HG03175 (cell line): ENCODE data around the gene ZAR1.
"Not testable (repeated sequence)": the region's sequence is repeated elsewhere in the genome, so short reads cannot be mapped to it uniquely, and the experiment has no call there.

Experiments
- ATAC-seq: cut with Tn5 transposase; IDR thresholded peaks from one replicate; pipeline ENCODE4 v1.9.1; 2021; ENCODE audit warnings: mild to moderate bottlenecking, moderate library complexity; ENCODE audit not compliant: unreplicated experiment

Gene ZAR1

GRCh38 chr4:48490012-48490679, at the start of gene ZAR1:
Gene ZAR1, plus strand, starts transcription at chr4:48490252. Its CDS starts 40 bp downstream, at chr4:48490292.
- ATAC-seq = no peak

GRCh38 chr4:48440914-48441313, 49.1 kb upstream of the ZAR1 start:
- not testable (repeated sequence) for ATAC-seq

- no peak for ATAC-seq
Observed at GRCh38 chr4:48445704-48446103, 44.3 kb upstream of the ZAR1 start.

- no peak for ATAC-seq
Observed at GRCh38 chr4:48446642-48447041, 43.4 kb upstream of the ZAR1 start.

GRCh38 chr4:48449151-48449550, 40.9 kb upstream of the ZAR1 start:
- no peak for ATAC-seq

GRCh38 chr4:48450740-48451139, 39.3 kb upstream of the ZAR1 start:
- ATAC-seq = no peak

GRCh38 chr4:48451656-48452055, 38.4 kb upstream of the ZAR1 start:
- not testable (repeated sequence) for ATAC-seq

GRCh38 chr4:48454591-48454990, 35.5 kb upstream of the ZAR1 start:
- no peak for ATAC-seq

GRCh38 chr4:48461000-48461399, 29.1 kb upstream of the ZAR1 start:
- no peak for ATAC-seq

- no peak for ATAC-seq
Observed at GRCh38 chr4:48462363-48462762, 27.7 kb upstream of the ZAR1 start.

GRCh38 chr4:48467442-48467841, 22.6 kb upstream of the ZAR1 start:
- no peak for ATAC-seq

- ATAC-seq = no peak
Observed at GRCh38 chr4:48467891-48468290, 22.2 kb upstream of the ZAR1 start.

GRCh38 chr4:48470137-48470536, 19.9 kb upstream of the ZAR1 start:
- no peak for ATAC-seq

GRCh38 chr4:48470570-48470969, 19.5 kb upstream of the ZAR1 start:
- ATAC-seq = no peak

GRCh38 chr4:48472794-48473193, 17.3 kb upstream of the ZAR1 start:
- ATAC-seq = no peak

- no peak for ATAC-seq
Observed at GRCh38 chr4:48475770-48476169, 14.3 kb upstream of the ZAR1 start.

- ATAC-seq = no peak
Observed at GRCh38 chr4:48478273-48478672, 11.8 kb upstream of the ZAR1 start.

GRCh38 chr4:48481581-48481980, 8.5 kb upstream of the ZAR1 start:
- ATAC-seq = no peak

GRCh38 chr4:48483006-48483776, 6.9 kb upstream of the ZAR1 start, which contains the start of gene SLC10A4:
Gene SLC10A4, plus strand, starts transcription at chr4:48483343. Its CDS starts 219 bp downstream, at chr4:48483562.
- no peak for ATAC-seq

GRCh38 chr4:48483777-48484493, 6.1 kb upstream of the ZAR1 start:
- ATAC-seq = no peak

GRCh38 chr4:48484494-48485168, 5.4 kb upstream of the ZAR1 start:
- ATAC-seq = no peak
